ENCODE measurements around the gene FOXJ3.

DNA sequence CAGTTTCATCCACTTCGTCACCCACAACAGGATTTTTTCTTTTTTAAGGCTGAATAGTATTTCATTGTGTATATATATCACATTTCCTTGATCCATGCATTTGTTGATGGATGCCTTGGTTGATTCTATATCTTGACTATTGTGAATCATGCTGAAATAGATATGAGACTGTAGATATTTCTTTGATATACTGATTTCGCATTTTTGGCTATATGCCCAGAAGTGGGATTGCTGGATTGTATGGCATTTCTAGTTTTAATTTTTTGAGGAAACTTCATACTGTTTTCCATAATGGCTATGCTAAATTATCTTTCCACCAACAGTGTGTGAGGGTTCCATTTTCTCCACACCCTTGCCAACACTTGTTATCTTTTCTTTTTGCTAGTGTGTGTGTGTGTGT lies 176.8 kb downstream of the FOXJ3 start:
- TF ChIP-seq, protein P1, sequence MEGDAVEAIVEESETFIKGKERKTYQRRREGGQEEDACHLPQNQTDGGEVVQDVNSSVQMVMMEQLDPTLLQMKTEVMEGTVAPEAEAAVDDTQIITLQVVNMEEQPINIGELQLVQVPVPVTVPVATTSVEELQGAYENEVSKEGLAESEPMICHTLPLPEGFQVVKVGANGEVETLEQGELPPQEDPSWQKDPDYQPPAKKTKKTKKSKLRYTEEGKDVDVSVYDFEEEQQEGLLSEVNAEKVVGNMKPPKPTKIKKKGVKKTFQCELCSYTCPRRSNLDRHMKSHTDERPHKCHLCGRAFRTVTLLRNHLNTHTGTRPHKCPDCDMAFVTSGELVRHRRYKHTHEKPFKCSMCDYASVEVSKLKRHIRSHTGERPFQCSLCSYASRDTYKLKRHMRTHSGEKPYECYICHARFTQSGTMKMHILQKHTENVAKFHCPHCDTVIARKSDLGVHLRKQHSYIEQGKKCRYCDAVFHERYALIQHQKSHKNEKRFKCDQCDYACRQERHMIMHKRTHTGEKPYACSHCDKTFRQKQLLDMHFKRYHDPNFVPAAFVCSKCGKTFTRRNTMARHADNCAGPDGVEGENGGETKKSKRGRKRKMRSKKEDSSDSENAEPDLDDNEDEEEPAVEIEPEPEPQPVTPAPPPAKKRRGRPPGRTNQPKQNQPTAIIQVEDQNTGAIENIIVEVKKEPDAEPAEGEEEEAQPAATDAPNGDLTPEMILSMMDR (IDR thresholded peaks at IDR 0.05) = no peak
- no peak for TF ChIP-seq POLR2A (IDR thresholded peaks at IDR 0.05)
